Measurements from ENCODE around the gene TCF15.

DNA sequence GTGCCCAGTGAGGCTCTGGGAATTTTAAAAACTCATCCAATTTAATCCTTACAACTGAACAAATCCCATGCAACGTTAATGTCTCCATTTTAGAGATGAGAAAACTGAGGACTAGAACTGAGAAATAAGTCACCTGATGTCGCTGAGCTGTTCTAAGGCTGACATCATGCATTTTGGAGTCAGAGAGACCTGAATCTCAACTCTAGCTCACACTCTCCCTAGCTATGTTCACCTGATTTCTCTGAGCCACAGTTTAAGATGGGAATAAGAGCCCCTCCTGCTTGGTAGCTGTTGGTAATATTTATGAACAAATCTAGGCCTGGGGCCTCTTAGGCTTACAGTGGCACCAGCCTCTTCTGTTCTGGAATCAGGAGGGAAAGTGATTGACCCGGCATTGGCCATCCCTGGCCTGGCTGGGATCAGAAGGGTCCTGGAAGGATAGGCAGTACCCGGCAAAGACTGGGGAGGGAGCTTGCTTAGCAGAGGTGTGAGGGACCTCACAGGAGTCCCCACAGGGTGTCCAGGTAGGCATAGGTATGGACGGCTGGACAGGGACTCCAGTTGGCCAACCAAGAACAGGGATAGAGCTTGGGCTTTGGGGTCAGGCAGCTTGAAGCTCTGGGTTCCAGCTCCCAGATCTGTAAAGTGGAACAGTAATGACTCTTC lies 47.7 kb downstream of the TCF15 start:
- TF ChIP-seq CTCF (IDR thresholded peaks at IDR 0.05) (no peak), POLR2A (IDR thresholded peaks at IDR 0.05) (no peak), POLR2AphosphoS5 (IDR thresholded peaks at IDR 0.05) (no peak)
